ENCODE results near the gene HEATR3. TPM values are rescaled to one million over a fixed set of nuclear protein-coding genes. Genes with fewer than 3 reads are reported as not detected.

HEATR3 gene
- total RNA-seq, 1 donor from 2014 or later = 16.8 TPM

- DNase-seq = no peak
- peaks cover 26% of the 10 kb centered on the region for H3K36me3 ChIP-seq
- peak; percentile 8 for TF ChIP-seq CTCF (IDR thresholded peaks at IDR 0.05)
- peak overlapping the region; percentile 91 for H3K27ac ChIP-seq
- H3K4me1 ChIP-seq = peaks cover 25% of the 10 kb centered on the region
- intact Hi-C loops (cut with DNase I) = no loop called here
- ATAC-seq = no peak
- peak overlapping the region; percentile 82 for H3K4me3 ChIP-seq
- no peaks in the 10 kb centered on the region for H3K9me3 ChIP-seq
- H3K27me3 ChIP-seq = no peaks in the 10 kb centered on the region
Observed at GRCh38 chr16:50066482-50067289, 916 bp downstream of the HEATR3 start.

GRCh38 chr16:50067290-50067853, 1.6 kb downstream of the HEATR3 start:
- Histone ChIP-seq H3K4me1 (peaks cover 25% of the 10 kb centered on the region), H3K27ac (no peak overlapping the region), H3K27me3 (no peaks in the 10 kb centered on the region), H3K4me3 (peak overlapping the region; percentile 82), H3K36me3 (peaks cover 26% of the 10 kb centered on the region), H3K9me3 (no peaks in the 10 kb centered on the region)
- peak; percentile 34 for TF ChIP-seq CTCF (IDR thresholded peaks at IDR 0.05)
- ATAC-seq (no peak), DNase-seq (no peak)
- intact Hi-C loops (cut with DNase I) = no loop called here

GRCh38 chr16:50068550-50068949, 2.8 kb downstream of the HEATR3 start:
- H3K9me3 ChIP-seq = no peaks in the 10 kb centered on the region
- intact Hi-C loops (cut with DNase I) = no loop called here
- H3K27ac ChIP-seq = no peak overlapping the region
- peaks cover 26% of the 10 kb centered on the region for H3K36me3 ChIP-seq
- H3K4me1 ChIP-seq = peaks cover 25% of the 10 kb centered on the region
- no peak for DNase-seq
- H3K4me3 ChIP-seq = no peak overlapping the region
- no peak for ATAC-seq
- TF ChIP-seq CTCF (IDR thresholded peaks at IDR 0.05) = no peak
- no peaks in the 10 kb centered on the region for H3K27me3 ChIP-seq

GRCh38 chr16:50069060-50069459, 3.3 kb downstream of the HEATR3 start:
- Histone ChIP-seq H3K27me3 (no peaks in the 10 kb centered on the region), H3K27ac (no peak overlapping the region), H3K4me3 (no peak overlapping the region), H3K36me3 (peaks cover 26% of the 10 kb centered on the region), H3K9me3 (no peaks in the 10 kb centered on the region), H3K4me1 (peaks cover 25% of the 10 kb centered on the region)
- ATAC-seq = no peak
- intact Hi-C loops (cut with DNase I) = no loop called here
- no peak for TF ChIP-seq CTCF (IDR thresholded peaks at IDR 0.05)
- DNase-seq = no peak

GRCh38 chr16:50071075-50071671, 5.4 kb downstream of the HEATR3 start:
- DNase-seq (no peak), ATAC-seq (no peak)
- H3K4me1 ChIP-seq = peaks cover 25% of the 10 kb centered on the region
- H3K4me3 ChIP-seq = no peak overlapping the region
- no peak overlapping the region for H3K27ac ChIP-seq
- TF ChIP-seq CTCF (IDR thresholded peaks at IDR 0.05) = no peak
- H3K27me3 ChIP-seq = no peaks in the 10 kb centered on the region
- H3K36me3 ChIP-seq = peaks cover 33% of the 10 kb centered on the region
- H3K9me3 ChIP-seq = no peaks in the 10 kb centered on the region
- intact Hi-C loops (cut with DNase I) = no loop called here
